ENCODE results near the gene ENTPD6. TPM values are rescaled to one million over a fixed set of nuclear protein-coding genes. Genes with fewer than 3 reads are reported as not detected.

Gene ENTPD6
- total and polyA plus RNA-seq, 2 donors (not counting 1 experiment from before 2014, with no cell fraction given): 64.4 to 79.8 TPM

GRCh38 chr20:25274891-25275812, 79.6 kb downstream of the ENTPD6 start:
- DNase-seq: no peak
- intact Hi-C loops (cut with micrococcal nuclease): no loop called here
- CTCF ChIA-PET: no interaction called here
- H3K4me1 Mint-ChIP-seq: peaks cover 6% of the 10 kb centered on the region
- no peak overlapping the region for H3K4me3 ChIP-seq (ENCODE audit: control extremely low read depth in 1 of 5, extremely low read depth in 1 of 5, insufficient read depth in 1 of 5, low read depth in 2 of 5, low read length in 4 of 5)
- H3K4me1 ChIP-seq (ENCODE audit: control insufficient read depth in 2 of 2, insufficient read depth in 2 of 2, low read length in 2 of 2): peaks cover 4 to 5% of the 10 kb centered on the region in 2 donors
- 97% methylated on average over 31 of the region's 32 CpGs for WGBS (ENCODE audit: insufficient coverage)
- no peaks in the 10 kb centered on the region for H3K27me3 Mint-ChIP-seq
- H2AFZ ChIP-seq (ENCODE audit: insufficient read depth, low read depth, low read length, poor library complexity, severe bottlenecking): no peak overlapping the region
- H3K9ac ChIP-seq (ENCODE audit: low read length): no peak overlapping the region
- POLR2A ChIA-PET: no interaction called here
- no peaks in the 10 kb centered on the region for H3K9me3 Mint-ChIP-seq (ENCODE audit: insufficient read depth)
- no peaks in the 10 kb centered on the region for H3K27me3 ChIP-seq (replicated peaks in 1 of 4; ENCODE audit: control extremely low read depth in 1 of 4, control insufficient read depth in 3 of 4, insufficient read depth in 4 of 4, low read length in 3 of 4)
- H3K27ac Mint-ChIP-seq: no peak overlapping the region
- no peak overlapping the region for H3K4me2 ChIP-seq (replicated peaks; ENCODE audit: low read depth, low read length, poor library complexity, severe bottlenecking)
- no peak for ATAC-seq (ENCODE audit: low read depth)
- H3K9me3 ChIP-seq (ENCODE audit: control extremely low read depth in 1 of 3, control insufficient read depth in 2 of 3, insufficient read depth in 1 of 3, low read length in 2 of 3): no peaks in the 10 kb centered on the region
- H4K20me1 ChIP-seq (ENCODE audit: control insufficient read depth, insufficient read depth, low read length, poor library complexity, severe bottlenecking): no peaks in the 10 kb centered on the region
- peaks cover 0 to 47% of the 10 kb centered on the region in 2 experiments for H3K36me3 ChIP-seq (replicated peaks in 1 of 2; ENCODE audit: control extremely low read depth in 1 of 2, control insufficient read depth in 1 of 2, extremely low read depth in 1 of 2, insufficient read depth in 2 of 2, low read length in 1 of 2)
- no peaks in the 10 kb centered on the region for H3K79me2 ChIP-seq (ENCODE audit: control insufficient read depth, insufficient read depth, low read length)
- H3K27ac ChIP-seq (ENCODE audit: low read length in 2 of 2): no peak overlapping the region
- no peak for TF ChIP-seq CTCF (IDR thresholded peaks at IDR 0.05)
- TF ChIP-seq EZH2 (IDR thresholded peaks at IDR 0.05; ENCODE audit: borderline replicate concordance, insufficient read depth, low read depth, low read length, poor library complexity, severe bottlenecking): no peak
- H3K4me3 Mint-ChIP-seq: no peak overlapping the region

All from B cell (primary cell).